GM18499 (cell line): Measurements from ENCODE around the gene ALDH2.

Source experiments
- ATAC-seq: cut with Tn5 transposase; IDR thresholded peaks from one replicate; pipeline ENCODE4 v1.9.1; 2021; ENCODE audit warnings: moderate number of reproducible peaks; ENCODE audit not compliant: insufficient read depth, unreplicated experiment

Gene ALDH2

DNA sequence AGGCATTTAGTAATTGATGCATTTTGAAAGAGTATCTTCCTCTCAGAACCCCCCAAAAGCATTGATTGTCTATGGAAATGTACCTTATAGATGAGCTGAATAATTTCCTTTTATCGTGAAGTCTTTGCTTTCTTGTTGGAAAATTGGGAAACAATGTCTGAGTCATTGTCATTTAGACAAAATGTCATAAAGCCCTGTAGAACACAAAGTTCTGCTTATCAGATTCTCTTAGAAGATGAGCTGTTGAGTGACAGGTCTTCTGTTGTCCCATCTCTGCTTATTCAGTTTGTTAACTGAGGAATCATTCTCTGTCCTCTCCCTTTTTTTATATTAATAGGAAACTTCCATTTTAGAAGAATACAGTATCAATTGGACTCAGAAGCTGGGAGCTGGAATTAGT lies 98.2 kb downstream of the ALDH2 start:
- no peak for ATAC-seq
